Astrocyte (in vitro differentiated cells and primary cell): ENCODE results near the gene FHIT. TPM values are rescaled to one million over a fixed set of nuclear protein-coding genes. Genes with fewer than 3 reads are reported as not detected.

Experiments used
- DNase-seq: peaks from one replicate; pipeline ENCODE4 v3.0.0-alpha.2; 2010; ENCODE audit warnings: low read depth
- FAIRE-seq: peaks from 2 replicates; lab custom pipeline; 2011; peaks lifted over from hg19 to GRCh38; lab: Jason Lieb, UNC
- H2AFZ ChIP-seq: 2 replicates; pipeline ENCODE4 v1.6.0; 2012; ENCODE audit warnings: low read depth, low read length, inconsistent platforms
- H3K27ac ChIP-seq: 2 replicates; pipeline ENCODE4 v1.5.1; 2011; ENCODE audit warnings: low read depth, low read length, inconsistent platforms
- H3K27me3 ChIP-seq: 2 replicates; pipeline ENCODE4 v1.6.0; 2011; ENCODE audit warnings: low read length, inconsistent platforms; ENCODE audit not compliant: insufficient read depth
- H3K36me3 ChIP-seq: 2 replicates; pipeline ENCODE4 v1.5.1; 2011; ENCODE audit warnings: low read length, inconsistent platforms; ENCODE audit not compliant: insufficient read depth
- H3K4me1 ChIP-seq: 2 replicates; pipeline ENCODE4 v1.5.1; 2011; ENCODE audit warnings: low read length, inconsistent platforms; ENCODE audit not compliant: insufficient read depth
- H3K4me2 ChIP-seq: 2 replicates; pipeline ENCODE4 v1.6.0; 2012; ENCODE audit warnings: low read length, inconsistent platforms
- H3K4me3 ChIP-seq: 2 replicates; pipeline ENCODE4 v1.5.1; 2011; ENCODE audit warnings: low read depth, mild to moderate bottlenecking, low read length, inconsistent platforms; ENCODE audit not compliant: insufficient read depth
- H3K79me2 ChIP-seq: 2 replicates; pipeline ENCODE4 v1.6.0; 2012; ENCODE audit warnings: mild to moderate bottlenecking, low read length, inconsistent platforms; ENCODE audit not compliant: insufficient read depth
- H3K9ac ChIP-seq: 2 replicates; pipeline ENCODE4 v1.6.0; 2012; ENCODE audit warnings: mild to moderate bottlenecking, low read length, inconsistent platforms
- H3K9me3 ChIP-seq: 2 replicates; pipeline ENCODE4 v1.5.1; 2012; ENCODE audit warnings: low read depth, mild to moderate bottlenecking, low read length, inconsistent platforms; ENCODE audit not compliant: insufficient read depth
- H4K20me1 ChIP-seq: 2 replicates; pipeline ENCODE4 v1.6.0; 2012; ENCODE audit warnings: low read length, inconsistent platforms; ENCODE audit not compliant: insufficient read depth
- H3K27ac Mint-ChIP-seq: one replicate; pipeline ENCODE4 v1.8.0; 2021; ENCODE audit warnings: mild to moderate bottlenecking, mixed read lengths; ENCODE audit not compliant: unreplicated experiment
- H3K27me3 Mint-ChIP-seq: one replicate; pipeline ENCODE4 v1.8.0; 2021; ENCODE audit warnings: low read depth, mixed read lengths; ENCODE audit not compliant: unreplicated experiment
- H3K36me3 Mint-ChIP-seq: one replicate; pipeline ENCODE4 v1.8.0; 2021; ENCODE audit warnings: low read depth, mixed read lengths; ENCODE audit not compliant: unreplicated experiment
- H3K4me1 Mint-ChIP-seq: one replicate; pipeline ENCODE4 v1.8.0; 2021; ENCODE audit warnings: low read depth, mixed read lengths; ENCODE audit not compliant: unreplicated experiment
- H3K4me3 Mint-ChIP-seq: one replicate; pipeline ENCODE4 v1.8.0; 2021; ENCODE audit warnings: mild to moderate bottlenecking, moderate library complexity, mixed read lengths; ENCODE audit not compliant: unreplicated experiment
- H3K9me3 Mint-ChIP-seq: one replicate; pipeline ENCODE4 v1.8.0; 2021; ENCODE audit warnings: mild to moderate bottlenecking, mixed read lengths; ENCODE audit not compliant: unreplicated experiment
- CTCF ChIP-seq: IDR thresholded peaks from 2 replicates; pipeline ENCODE4 v1.5.1; 2011; ENCODE audit warnings: low read depth, mild to moderate bottlenecking, inconsistent platforms, low read length, moderate library complexity; ENCODE audit not compliant: insufficient read depth
- EZH2 ChIP-seq: IDR thresholded peaks from 2 replicates; pipeline ENCODE4 v1.6.1; 2012; ENCODE audit warnings: mild to moderate bottlenecking, low read length, inconsistent platforms; ENCODE audit not compliant: insufficient read depth
- total RNA-seq: library from RNA; stranded (reverse); gene quantifications from 2 replicates; pipeline ENCODE4 v1.2.1, GENCODE V29; 2021

FHIT gene
- total RNA-seq, 1 donor from 2014 or later, result 6.7 TPM

- Mint-ChIP-seq H3K4me1 (peaks cover 5% of the 10 kb centered on the region), H3K27me3 (no peaks in the 10 kb centered on the region), H3K27ac (no peak overlapping the region), H3K9me3 (no peaks in the 10 kb centered on the region), H3K36me3 (no peaks in the 10 kb centered on the region), H3K4me3 (no peak overlapping the region)
- Histone ChIP-seq H3K4me2 (no peak overlapping the region), H2AFZ (no peak overlapping the region), H3K9me3 (no peaks in the 10 kb centered on the region), H3K4me1 (no peaks in the 10 kb centered on the region), H3K27me3 (no peaks in the 10 kb centered on the region), H3K27ac (no peak overlapping the region), H3K36me3 (no peaks in the 10 kb centered on the region), H3K79me2 (no peaks in the 10 kb centered on the region), H3K4me3 (no peak overlapping the region), H3K9ac (no peak overlapping the region), H4K20me1 (no peaks in the 10 kb centered on the region)
- no peak for FAIRE-seq
- no peak for TF ChIP-seq EZH2
- TF ChIP-seq CTCF, result no peak
- no peak for DNase-seq
Observed at GRCh38 chr3:61239871-61240270, 11.4 kb downstream of the FHIT start.

- no peak overlapping the region for H3K4me2 ChIP-seq
- no peaks in the 10 kb centered on the region for H3K27me3 Mint-ChIP-seq
- no peaks in the 10 kb centered on the region for H4K20me1 ChIP-seq
- H3K4me3 Mint-ChIP-seq, result no peak overlapping the region
- no peaks in the 10 kb centered on the region for H3K4me1 ChIP-seq
- DNase-seq, result no peak
- H3K9me3 ChIP-seq, result no peaks in the 10 kb centered on the region
- no peaks in the 10 kb centered on the region for H3K9me3 Mint-ChIP-seq
- H3K36me3 ChIP-seq, result no peaks in the 10 kb centered on the region
- TF ChIP-seq EZH2, result no peak
- TF ChIP-seq CTCF, result no peak
- no peaks in the 10 kb centered on the region for H3K36me3 Mint-ChIP-seq
- H3K27ac Mint-ChIP-seq, result no peak overlapping the region
- no peak overlapping the region for H3K27ac ChIP-seq
- H3K79me2 ChIP-seq, result no peaks in the 10 kb centered on the region
- no peak overlapping the region for H2AFZ ChIP-seq
- H3K4me1 Mint-ChIP-seq, result peaks cover 5% of the 10 kb centered on the region
- H3K9ac ChIP-seq, result no peak overlapping the region
- FAIRE-seq, result no peak
- H3K27me3 ChIP-seq, result no peaks in the 10 kb centered on the region
- no peak overlapping the region for H3K4me3 ChIP-seq
Observed at GRCh38 chr3:61237858-61238257, 13.4 kb downstream of the FHIT start.

GRCh38 chr3:61236556-61236955 lies 14.7 kb downstream of the FHIT start:
- no peak for FAIRE-seq
- Mint-ChIP-seq H3K27me3 (no peaks in the 10 kb centered on the region), H3K4me1 (peaks cover 3% of the 10 kb centered on the region), H3K36me3 (no peaks in the 10 kb centered on the region), H3K27ac (no peak overlapping the region), H3K9me3 (no peaks in the 10 kb centered on the region), H3K4me3 (no peak overlapping the region)
- Histone ChIP-seq H4K20me1 (no peaks in the 10 kb centered on the region), H3K27me3 (no peaks in the 10 kb centered on the region), H3K4me1 (no peaks in the 10 kb centered on the region), H2AFZ (no peak overlapping the region), H3K9me3 (no peaks in the 10 kb centered on the region), H3K9ac (no peak overlapping the region), H3K4me2 (no peak overlapping the region), H3K27ac (no peak overlapping the region), H3K36me3 (no peaks in the 10 kb centered on the region), H3K79me2 (no peaks in the 10 kb centered on the region), H3K4me3 (no peak overlapping the region)
- DNase-seq, result no peak
- TF ChIP-seq EZH2 (no peak), CTCF (no peak)
